Activated naive CD4-positive, alpha-beta T cell treated with anti-CD3 and anti-CD28 coated beads for 36 hours (primary cell): Measurements from ENCODE around the gene TECPR2. TPM values are rescaled to one million over a fixed set of nuclear protein-coding genes. Genes with fewer than 3 reads are reported as not detected.

Experiments used
- CTCF ChIA-PET: fragments of 350-600 bp; sonication (Branson Sonifier 250); formaldehyde crosslinking; loops from one replicate; lab custom pipeline; 2021; ENCODE audit warnings: antibody characterized with exemption; lab: Charles Lee
- DNase-seq: peaks from one replicate; pipeline ENCODE4 v3.0.0-alpha.2; 2020
- H3K27ac Mint-ChIP-seq: one replicate; pipeline ENCODE4 v1.8.0; 2021; ENCODE audit warnings: mild to moderate bottlenecking, mixed read lengths
- H3K27me3 Mint-ChIP-seq: one replicate; pipeline ENCODE4 v1.8.0; 2021; ENCODE audit warnings: low read depth, mixed read lengths
- H3K36me3 Mint-ChIP-seq: one replicate; pipeline ENCODE4 v1.8.0; 2021; ENCODE audit warnings: low read depth, mixed read lengths
- H3K4me1 Mint-ChIP-seq: one replicate; pipeline ENCODE4 v1.8.0; 2021; ENCODE audit warnings: low read depth, mixed read lengths
- H3K4me3 Mint-ChIP-seq: one replicate; pipeline ENCODE4 v1.8.0; 2021; ENCODE audit warnings: mild to moderate bottlenecking, moderate library complexity, mixed read lengths
- H3K9me3 Mint-ChIP-seq: one replicate; pipeline ENCODE4 v1.8.0; 2021; ENCODE audit warnings: mixed read lengths
- intact Hi-C: fragments of 100-400 bp; cut with micrococcal nuclease; formaldehyde crosslinking; loops from one replicate; pipeline ENCODE4 v1.15.1; 2023
- total RNA-seq, 2 experiments: library from RNA; stranded (reverse); gene quantifications; one replicate each; pipeline ENCODE4 v1.2.3, GENCODE V29; 2021

Gene TECPR2
- total RNA-seq, 2 experiments from 2014 or later, result 2.3 to 3.6 TPM

DNA sequence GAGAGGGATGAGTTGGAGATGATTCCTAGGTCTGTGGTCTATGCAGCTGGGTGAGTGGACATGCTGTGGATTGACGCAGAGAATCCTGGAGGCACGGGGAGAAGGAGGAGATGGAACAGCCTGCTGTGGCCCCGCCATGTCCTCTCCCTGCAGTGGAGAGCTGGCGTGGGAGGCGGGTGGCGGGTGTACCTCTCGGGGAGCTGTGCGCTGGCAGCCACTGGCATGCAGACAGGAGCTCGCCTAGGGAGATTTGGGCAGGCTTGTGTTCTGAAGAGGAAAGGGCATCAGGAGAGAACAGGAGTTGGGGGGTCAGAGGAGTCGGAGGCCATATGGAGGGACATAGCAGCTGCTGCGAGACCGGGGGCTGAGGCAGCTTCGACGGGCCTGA, 56.1 kb downstream of the TECPR2 start:
- no peak for DNase-seq

GRCh38 chr14:102419276-102419675, 56.5 kb downstream of the TECPR2 start:
- CTCF ChIA-PET, result interaction anchor here (0.9 to 1.2 kb wide), 2 partner anchors 19 to 105 kb away, joined by 3 to 5 read pairs; no protein-coding TSS in a partner anchor
- no peaks in the 10 kb centered on the region for H3K9me3 Mint-ChIP-seq
- H3K27me3 Mint-ChIP-seq, result no peaks in the 10 kb centered on the region
- H3K36me3 Mint-ChIP-seq, result no peaks in the 10 kb centered on the region
- H3K27ac Mint-ChIP-seq, result no peak overlapping the region
- H3K4me1 Mint-ChIP-seq, result no peaks in the 10 kb centered on the region
- no peak for DNase-seq
- intact Hi-C loops, result no loop called here
- H3K4me3 Mint-ChIP-seq, result no peak overlapping the region

More for the DNA sequence above, 56.1 kb downstream of the TECPR2 start:
- H3K27ac Mint-ChIP-seq, result no peak overlapping the region
- CTCF ChIA-PET, result interaction anchor here (1.2 kb wide), 1 partner anchor 19 kb away, joined by 5 read pairs; no protein-coding TSS in a partner anchor
- no peaks in the 10 kb centered on the region for H3K4me1 Mint-ChIP-seq
- no peaks in the 10 kb centered on the region for H3K36me3 Mint-ChIP-seq
- H3K4me3 Mint-ChIP-seq, result no peak overlapping the region
- H3K9me3 Mint-ChIP-seq, result no peaks in the 10 kb centered on the region
- intact Hi-C loops, result no loop called here
- no peaks in the 10 kb centered on the region for H3K27me3 Mint-ChIP-seq

GRCh38 chr14:102419716-102420115, 57.0 kb downstream of the TECPR2 start:
- Mint-ChIP-seq H3K4me3 (no peak overlapping the region), H3K27me3 (no peaks in the 10 kb centered on the region), H3K9me3 (no peaks in the 10 kb centered on the region), H3K36me3 (no peaks in the 10 kb centered on the region), H3K27ac (no peak overlapping the region), H3K4me1 (no peaks in the 10 kb centered on the region)
- DNase-seq, result no peak
- intact Hi-C loops, result no loop called here
- CTCF ChIA-PET, result interaction anchor here (0.8 to 1.2 kb wide), 3 partner anchors 18 to 105 kb away, joined by 3 read pairs; no protein-coding TSS in a partner anchor

DNA sequence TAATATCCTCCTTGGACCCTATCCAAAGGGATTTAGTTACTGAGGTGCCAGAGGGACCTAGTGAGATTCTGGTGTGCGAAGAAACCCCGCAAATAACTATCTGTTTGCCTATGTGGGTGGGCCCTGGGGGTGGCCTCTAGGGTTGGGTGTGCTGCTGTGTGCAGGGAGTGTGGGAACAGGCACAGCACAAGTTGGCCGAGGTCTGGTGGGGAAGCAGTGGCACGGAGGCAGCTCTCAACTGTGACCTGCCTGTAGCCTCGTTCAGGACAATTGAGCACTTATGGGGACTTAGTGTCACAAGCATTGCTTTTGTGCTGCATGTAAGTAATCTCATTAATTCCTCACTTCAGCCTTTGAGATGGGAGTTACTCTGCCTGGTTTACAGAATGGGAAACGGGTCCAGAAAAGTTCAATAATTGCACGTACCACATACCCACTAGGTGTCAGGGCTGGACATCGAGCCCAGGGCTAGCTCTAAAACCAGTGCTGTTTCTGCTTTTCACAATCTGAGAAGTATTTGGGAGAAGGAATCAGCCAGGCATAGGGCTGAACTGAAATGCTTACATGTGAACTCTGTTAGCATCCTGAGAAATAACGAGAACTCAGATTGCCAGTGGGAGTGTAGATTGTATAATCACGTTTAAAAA, 58.8 kb downstream of the TECPR2 start:
- intact Hi-C loops, result no loop called here
- Mint-ChIP-seq H3K9me3 (no peaks in the 10 kb centered on the region), H3K27ac (no peak overlapping the region), H3K4me3 (no peak overlapping the region), H3K36me3 (peaks cover 3% of the 10 kb centered on the region), H3K27me3 (no peaks in the 10 kb centered on the region), H3K4me1 (no peaks in the 10 kb centered on the region)
- CTCF ChIA-PET, result interaction anchor here (2.2 kb wide), 1 partner anchor 16 kb away, joined by 13 read pairs; no protein-coding TSS in a partner anchor
- no peak for DNase-seq

GRCh38 chr14:102424520-102424919, 61.8 kb downstream of the TECPR2 start:
- H3K27me3 Mint-ChIP-seq, result no peaks in the 10 kb centered on the region
- H3K4me3 Mint-ChIP-seq, result no peak overlapping the region
- peaks cover 6% of the 10 kb centered on the region for H3K36me3 Mint-ChIP-seq
- H3K9me3 Mint-ChIP-seq, result no peaks in the 10 kb centered on the region
- H3K27ac Mint-ChIP-seq, result no peak overlapping the region
- no peak for DNase-seq
- CTCF ChIA-PET, result no interaction called here
- no peaks in the 10 kb centered on the region for H3K4me1 Mint-ChIP-seq
- intact Hi-C loops, result no loop called here

DNA sequence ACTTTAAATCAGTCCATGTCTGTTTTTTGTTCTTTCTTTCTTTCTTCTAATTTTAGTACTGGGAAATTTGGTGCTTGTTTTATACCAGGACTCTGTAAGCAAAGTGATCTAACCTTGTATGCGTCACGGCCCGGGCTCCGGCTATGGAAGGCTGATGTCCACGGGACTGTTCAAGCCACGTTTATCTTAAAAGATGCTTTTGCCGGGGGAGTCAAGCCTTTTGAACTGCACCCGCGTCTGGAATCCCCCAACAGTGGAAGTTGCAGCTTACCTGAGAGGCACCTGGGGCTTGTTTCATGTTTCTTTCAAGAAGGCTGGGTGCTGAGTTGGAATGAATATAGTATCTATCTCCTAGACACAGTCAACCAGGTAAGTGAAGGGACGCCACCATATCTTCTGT, 62.2 kb downstream of the TECPR2 start:
- Mint-ChIP-seq H3K27ac (no peak overlapping the region), H3K9me3 (no peaks in the 10 kb centered on the region), H3K27me3 (no peaks in the 10 kb centered on the region), H3K4me1 (no peaks in the 10 kb centered on the region), H3K4me3 (no peak overlapping the region), H3K36me3 (peaks cover 6% of the 10 kb centered on the region)
- intact Hi-C loops, result no loop called here
- no peak for DNase-seq
- CTCF ChIA-PET, result no interaction called here

DNA sequence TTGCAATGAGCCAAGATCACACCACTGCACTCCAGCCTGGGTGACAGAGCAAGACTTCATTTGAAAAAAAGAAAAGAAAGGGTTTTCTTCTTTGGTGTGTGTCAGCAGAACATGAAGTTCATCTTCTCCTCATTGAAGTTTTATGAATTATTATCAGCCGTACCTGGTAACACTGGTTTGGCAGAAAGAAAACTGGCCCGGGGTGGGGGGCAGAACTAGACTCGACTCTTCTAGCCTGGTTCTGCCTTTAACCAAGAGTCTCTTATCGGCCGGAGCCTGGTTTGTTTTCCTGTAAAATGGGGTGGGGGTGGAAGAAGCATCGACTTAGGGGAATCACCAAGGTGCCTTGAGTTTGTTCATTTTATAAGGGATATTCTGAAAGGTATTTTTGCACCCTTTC, 64.1 kb downstream of the TECPR2 start:
- no peak overlapping the region for H3K4me3 Mint-ChIP-seq
- H3K27me3 Mint-ChIP-seq, result no peaks in the 10 kb centered on the region
- H3K27ac Mint-ChIP-seq, result no peak overlapping the region
- intact Hi-C loops, result no loop called here
- no peaks in the 10 kb centered on the region for H3K4me1 Mint-ChIP-seq
- no peaks in the 10 kb centered on the region for H3K9me3 Mint-ChIP-seq
- H3K36me3 Mint-ChIP-seq, result peaks cover 6% of the 10 kb centered on the region
- CTCF ChIA-PET, result interaction anchor here (0.6 kb wide), 1 partner anchor 11 kb away, joined by 5 read pairs; no protein-coding TSS in a partner anchor
- no peak for DNase-seq

GRCh38 chr14:102427642-102428041, 64.9 kb downstream of the TECPR2 start:
- Mint-ChIP-seq H3K27me3 (no peaks in the 10 kb centered on the region), H3K9me3 (no peaks in the 10 kb centered on the region), H3K4me3 (no peak overlapping the region), H3K4me1 (no peaks in the 10 kb centered on the region), H3K36me3 (peaks cover 6% of the 10 kb centered on the region), H3K27ac (no peak overlapping the region)
- no peak for DNase-seq
- CTCF ChIA-PET, result no interaction called here
- intact Hi-C loops, result no loop called here

DNA sequence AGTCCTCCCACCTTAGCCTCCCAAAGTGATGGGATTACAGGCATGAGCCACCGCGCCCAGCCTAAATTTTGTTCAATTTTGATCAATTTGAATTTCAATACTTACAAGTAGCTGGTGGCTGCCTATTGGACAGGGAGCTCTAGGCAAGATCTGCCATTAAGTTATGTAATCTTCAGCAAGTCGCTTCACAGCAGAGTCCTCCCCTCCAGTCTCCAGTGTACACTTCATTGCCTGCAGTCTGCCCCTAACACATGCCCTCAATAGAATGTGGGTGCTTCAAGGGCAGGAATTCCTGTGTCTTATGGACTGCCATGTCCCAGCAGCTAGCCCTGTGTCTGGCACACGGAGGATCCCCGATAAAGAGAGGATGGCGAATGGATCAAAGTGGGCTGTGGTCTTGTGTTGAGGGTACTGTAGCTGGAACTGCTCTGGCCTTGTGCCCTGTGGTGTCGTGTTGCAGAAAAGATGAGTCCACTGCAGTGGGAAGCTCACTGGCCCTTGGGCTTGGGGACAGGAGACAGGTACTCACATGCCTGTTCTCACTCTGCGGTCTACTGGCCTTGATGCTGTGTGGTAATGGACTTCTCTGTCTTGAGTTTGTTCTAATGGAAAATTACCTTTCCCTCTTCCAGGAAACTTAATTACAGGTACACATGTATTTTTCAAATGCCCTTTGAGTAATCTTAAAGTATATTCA, 67.6 kb downstream of the TECPR2 start:
- CTCF ChIA-PET, result interaction anchor here (0.7 to 2.6 kb wide), 3 partner anchors 9 to 827 kb away, joined by 3 to 13 read pairs (median 3); no protein-coding TSS in a partner anchor
- no peak overlapping the region for H3K4me3 Mint-ChIP-seq
- no peak overlapping the region for H3K27ac Mint-ChIP-seq
- H3K36me3 Mint-ChIP-seq, result peaks cover 4% of the 10 kb centered on the region
- no peaks in the 10 kb centered on the region for H3K27me3 Mint-ChIP-seq
- DNase-seq, result no peak
- H3K4me1 Mint-ChIP-seq, result no peaks in the 10 kb centered on the region
- intact Hi-C loops, result no loop called here
- H3K9me3 Mint-ChIP-seq, result no peaks in the 10 kb centered on the region

DNA sequence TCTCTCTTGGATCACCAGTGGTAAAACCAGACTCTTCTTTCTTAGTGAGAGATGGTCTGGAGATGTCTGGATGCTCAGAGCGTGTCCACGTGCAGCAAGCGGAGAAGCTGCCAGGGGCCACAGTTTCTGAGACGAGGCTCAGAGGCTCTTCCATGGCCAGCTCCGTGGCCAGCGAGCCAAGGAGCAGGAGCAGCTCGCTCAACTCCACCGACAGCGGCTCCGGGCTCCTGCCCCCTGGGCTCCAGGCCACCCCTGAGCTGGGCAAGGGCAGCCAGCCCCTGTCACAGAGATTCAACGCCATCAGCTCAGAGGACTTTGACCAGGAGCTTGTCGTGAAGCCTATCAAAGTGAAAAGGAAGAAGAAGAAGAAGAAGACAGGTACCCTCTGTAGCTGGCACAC, 69.0 kb downstream of the TECPR2 start:
- Mint-ChIP-seq H3K36me3 (peaks cover 3% of the 10 kb centered on the region), H3K27ac (no peak overlapping the region), H3K4me1 (no peaks in the 10 kb centered on the region), H3K27me3 (no peaks in the 10 kb centered on the region), H3K9me3 (no peaks in the 10 kb centered on the region), H3K4me3 (no peak overlapping the region)
- intact Hi-C loops, result no loop called here
- DNase-seq, result no peak
- CTCF ChIA-PET, result interaction anchor here (0.6 to 2.6 kb wide), 2 partner anchors 7 to 134 kb away, joined by 3 to 13 read pairs; no protein-coding TSS in a partner anchor

GRCh38 chr14:102434647-102435175, 72.0 kb downstream of the TECPR2 start:
- H3K9me3 Mint-ChIP-seq, result no peaks in the 10 kb centered on the region
- DNase-seq, result no peak
- no peak overlapping the region for H3K27ac Mint-ChIP-seq
- H3K4me3 Mint-ChIP-seq, result no peak overlapping the region
- no peaks in the 10 kb centered on the region for H3K27me3 Mint-ChIP-seq
- no peaks in the 10 kb centered on the region for H3K36me3 Mint-ChIP-seq
- peaks cover 4% of the 10 kb centered on the region for H3K4me1 Mint-ChIP-seq
- intact Hi-C loops, result loop anchor here (5.0 kb wide), 1 partner anchor 472 kb away; the partner anchor contains the start of gene DYNC1H1
- CTCF ChIA-PET, result interaction anchor here (1.5 kb wide), 1 partner anchor 8 kb away, joined by 3 read pairs; no protein-coding TSS in a partner anchor
